Suprapubic skin (tissue), 4 donors: ENCODE results near the gene IFIT5. TPM values are rescaled to one million over a fixed set of nuclear protein-coding genes. Genes with fewer than 3 reads are reported as not detected.

Experiments used
- DNase-seq, 2 donors: peaks; one replicate each; pipeline ENCODE4 v3.0.0-alpha.2; 2019; ENCODE audit warnings: low spot score in 2 of 2
- H3K27ac ChIP-seq: fragments of 200-600 bp; sonication (generic); one replicate; pipeline ENCODE4 v1.5.1; 2019
- H3K27me3 ChIP-seq: fragments of 200-600 bp; sonication (generic); one replicate; pipeline ENCODE4 v1.5.1; 2019
- H3K36me3 ChIP-seq: fragments of 200-600 bp; sonication (generic); one replicate; pipeline ENCODE4 v1.5.1; 2019
- H3K4me1 ChIP-seq: fragments of 200-600 bp; sonication (generic); one replicate; pipeline ENCODE4 v1.5.1; 2019
- H3K4me3 ChIP-seq: fragments of 200-600 bp; sonication (generic); one replicate; pipeline ENCODE4 v1.5.1; 2019; ENCODE audit warnings: mild to moderate bottlenecking
- H3K9me3 ChIP-seq: fragments of 200-600 bp; sonication (generic); one replicate; pipeline ENCODE4 v1.5.1; 2019
- CTCF ChIP-seq, 2 donors: fragments of 200-600 bp in 1 of 2; fragments of 450-650 bp in 1 of 2; sonication (generic) in 1 of 2; IDR thresholded peaks; one replicate each; pipeline ENCODE4 v1.5.1; 2016 to 2019; ENCODE audit warnings: antibody characterized with exemption in 2 of 2, mild to moderate bottlenecking in 1 of 2, moderate library complexity in 1 of 2
- EP300 ChIP-seq: sonication (generic); formaldehyde crosslinking; IDR thresholded peaks from one replicate; pipeline ENCODE4 v1.6.1; 2017; ENCODE audit warnings: antibody characterized with exemption
- POLR2A ChIP-seq, 2 donors: fragments of 450-650 bp; IDR thresholded peaks; one replicate each; pipeline ENCODE4 v1.6.1; 2017; ENCODE audit warnings: antibody characterized with exemption in 2 of 2, mild to moderate bottlenecking in 2 of 2, moderate library complexity in 2 of 2
- POLR2AphosphoS5 ChIP-seq, 3 donors: sonication (generic); formaldehyde crosslinking; IDR thresholded peaks; one replicate each; pipeline ENCODE4 v1.6.1; 2017; ENCODE audit warnings: antibody characterized with exemption in 3 of 3
- WGBS: methylation state at CpG from one replicate; pipeline ENCODE4 v1.1.5; 2018; 5-methylcytosine and 5-hydroxymethylcytosine counted together
- total RNA-seq, 4 donors: library from RNA; depleted of rRNA; stranded (reverse); fragments of >200 nt; gene quantifications; one replicate each; pipeline ENCODE4 v1.1.0, GENCODE V29; 2016

The IFIT5 gene
- total RNA-seq, 4 donors from 2014 or later: 4.3 to 8.2 (median 6.3) TPM

GRCh38 chr10:89413398-89413912 is 913 bp upstream of the IFIT5 start:
- DNase-seq: no peak
- 86% methylated on average over 7 of the region's 7 CpGs for WGBS
- peak overlapping the region; percentile 75 for H3K4me3 ChIP-seq
- peak overlapping the region; percentile 90 for H3K27ac ChIP-seq
- peaks cover 6% of the 10 kb centered on the region for H3K36me3 ChIP-seq
- H3K27me3 ChIP-seq: no peaks in the 10 kb centered on the region
- TF ChIP-seq CTCF (IDR thresholded peaks at IDR 0.05): no peak
- TF ChIP-seq POLR2A (IDR thresholded peaks at IDR 0.05): no peak
- TF ChIP-seq POLR2AphosphoS5 (IDR thresholded peaks at IDR 0.05): no peak
- no peak for TF ChIP-seq EP300
- H3K4me1 ChIP-seq: peaks cover 23% of the 10 kb centered on the region
- H3K9me3 ChIP-seq: no peaks in the 10 kb centered on the region

GRCh38 chr10:89414879-89415821 is 782 bp downstream of the IFIT5 start:
- Histone ChIP-seq H3K27ac (peak overlapping the region; percentile 90), H3K9me3 (no peaks in the 10 kb centered on the region), H3K36me3 (peaks cover 6% of the 10 kb centered on the region), H3K4me1 (peaks cover 34% of the 10 kb centered on the region), H3K4me3 (peak overlapping the region; percentile 75), H3K27me3 (no peaks in the 10 kb centered on the region)
- WGBS: 1% methylated on average over 60 of the region's 66 CpGs
- TF ChIP-seq POLR2AphosphoS5 (IDR thresholded peaks at IDR 0.05) (no peak), CTCF (IDR thresholded peaks at IDR 0.05) (no peak)
- peak; percentile 71 to 85 for DNase-seq

- Histone ChIP-seq H3K4me1 (peaks cover 42% of the 10 kb centered on the region), H3K9me3 (no peaks in the 10 kb centered on the region), H3K27me3 (no peaks in the 10 kb centered on the region), H3K36me3 (peaks cover 14% of the 10 kb centered on the region), H3K27ac (no peak overlapping the region), H3K4me3 (no peak overlapping the region)
- DNase-seq: no peak
- WGBS: 96% methylated on average over 1 of the region's 1 CpG
- no peak for TF ChIP-seq EP300
- no peak for TF ChIP-seq POLR2AphosphoS5 (IDR thresholded peaks at IDR 0.05)
- no peak for TF ChIP-seq POLR2A (IDR thresholded peaks at IDR 0.05)
- no peak for TF ChIP-seq CTCF (IDR thresholded peaks at IDR 0.05)
Observed at GRCh38 chr10:89416465-89416864, 2.1 kb downstream of the IFIT5 start.

- Histone ChIP-seq H3K27ac (no peak overlapping the region), H3K36me3 (peaks cover 17% of the 10 kb centered on the region), H3K9me3 (no peaks in the 10 kb centered on the region), H3K4me1 (peaks cover 38% of the 10 kb centered on the region), H3K27me3 (no peaks in the 10 kb centered on the region), H3K4me3 (no peak overlapping the region)
- DNase-seq: no peak
- 61% methylated on average over 3 of the region's 3 CpGs for WGBS
- TF ChIP-seq POLR2AphosphoS5 (IDR thresholded peaks at IDR 0.05): no peak
- peak in 1 of 2 donors; percentile 11 for TF ChIP-seq CTCF (IDR thresholded peaks at IDR 0.05)
Observed at GRCh38 chr10:89419548-89419947, 5.2 kb downstream of the IFIT5 start.

- H3K4me3 ChIP-seq: no peak overlapping the region
- H3K36me3 ChIP-seq: peaks cover 17% of the 10 kb centered on the region
- H3K27ac ChIP-seq: no peak overlapping the region
- peaks cover 29% of the 10 kb centered on the region for H3K4me1 ChIP-seq
- H3K27me3 ChIP-seq: no peaks in the 10 kb centered on the region
- no peak for DNase-seq
- TF ChIP-seq CTCF (IDR thresholded peaks at IDR 0.05): no peak
- no peak for TF ChIP-seq POLR2A (IDR thresholded peaks at IDR 0.05)
- no peak for TF ChIP-seq EP300
- TF ChIP-seq POLR2AphosphoS5 (IDR thresholded peaks at IDR 0.05): no peak
- 66% methylated on average over 2 of the region's 2 CpGs for WGBS
- no peaks in the 10 kb centered on the region for H3K9me3 ChIP-seq
Observed at GRCh38 chr10:89421018-89421476, 6.7 kb downstream of the IFIT5 start.
